Measurements from ENCODE around the gene RPL38.
"Not testable (repeated sequence)": the region's sequence is repeated elsewhere in the genome, so short reads cannot be mapped to it uniquely, and the experiment has no call there.

RPL38 gene

GRCh38 chr17:74185571-74186185 lies 17.8 kb upstream of the RPL38 start:
- DNase-seq, result no peak

- no peak for DNase-seq
Measured at GRCh38 chr17:74186498-74186897, 17.0 kb upstream of the RPL38 start.

- DNase-seq, result no peak
Measured at GRCh38 chr17:74187761-74188160, 15.7 kb upstream of the RPL38 start.

- DNase-seq, result not testable (repeated sequence)
Measured at GRCh38 chr17:74188687-74189086, 14.8 kb upstream of the RPL38 start.

GRCh38 chr17:74190154-74190553 lies 13.3 kb upstream of the RPL38 start:
- peak; percentile 91 for DNase-seq

- DNase-seq, result no peak
Measured at GRCh38 chr17:74190807-74191406, 12.6 kb upstream of the RPL38 start.

GRCh38 chr17:74192950-74193781 lies 10.3 kb upstream of the RPL38 start:
- DNase-seq, result peak; percentile 98

GRCh38 chr17:74194682-74195081 lies 8.8 kb upstream of the RPL38 start:
- no peak for DNase-seq

- DNase-seq, result no peak
Measured at GRCh38 chr17:74196541-74197317, 6.7 kb upstream of the RPL38 start.

GRCh38 chr17:74197801-74198200 lies 5.7 kb upstream of the RPL38 start:
- no peak for DNase-seq

GRCh38 chr17:74198694-74199093 lies 4.8 kb upstream of the RPL38 start:
- no peak for DNase-seq

- DNase-seq, result peak; percentile 67
Measured at GRCh38 chr17:74199306-74200092, 4.0 kb upstream of the RPL38 start.

- DNase-seq, result no peak
Measured at GRCh38 chr17:74200112-74200511, 3.4 kb upstream of the RPL38 start.

GRCh38 chr17:74201250-74201649 lies 2.2 kb upstream of the RPL38 start:
- peak; percentile 89 for DNase-seq

GRCh38 chr17:74201948-74202347 lies 1.5 kb upstream of the RPL38 start:
- DNase-seq, result no peak

GRCh38 chr17:74202938-74203337 lies 540 bp upstream of the RPL38 start:
- DNase-seq, result no peak

- DNase-seq, result no peak
Measured at GRCh38 chr17:74204474-74204873, 996 bp downstream of the RPL38 start.

GRCh38 chr17:74205274-74205673 lies 1.8 kb downstream of the RPL38 start:
- no peak for DNase-seq

GRCh38 chr17:74206332-74206818 lies 2.9 kb downstream of the RPL38 start:
- DNase-seq, result no peak

GRCh38 chr17:74210191-74211140 lies 7.0 kb downstream of the RPL38 start:
- DNase-seq, result peak; percentile 95

Measured in NCI-H1694 treated with DMSO at 0.1 percent for 48 hours (cell line).